BJ (cell line): Measurements from ENCODE around the gene ATP9A. TPM values are rescaled to one million over a fixed set of nuclear protein-coding genes. Genes with fewer than 3 reads are reported as not detected.
"Not testable (repeated sequence)": the region's sequence is repeated elsewhere in the genome, so short reads cannot be mapped to it uniquely, and the experiment has no call there.

Experiments
- CTCF ChIA-PET: fragments of 350-600 bp; formaldehyde crosslinking; extraction: SDS; loops from one replicate; lab custom pipeline; 2021; ENCODE audit warnings: antibody characterized with exemption, inconsistent platforms; lab: Yijun Ruan, JAX
- POLR2A ChIA-PET: fragments of 300-600 bp; sonication (Branson Sonifier 250); formaldehyde crosslinking; extraction: SDS; loops from one replicate; lab custom pipeline; 2021; ENCODE audit warnings: antibody characterized with exemption; lab: Charles Lee
- DNase-seq: peaks from one replicate; pipeline ENCODE4 v3.0.0-alpha.2; 2011; ENCODE audit warnings: low read depth
- H3K27me3 ChIP-seq: 2 replicates; pipeline ENCODE4 v1.6.0; 2011; ENCODE audit warnings: low read length; ENCODE audit not compliant: control insufficient read depth, insufficient read depth
- H3K36me3 ChIP-seq: 2 replicates; pipeline ENCODE4 v1.5.1; 2011; ENCODE audit warnings: low read length; ENCODE audit not compliant: control insufficient read depth, insufficient read depth
- H3K4me3 ChIP-seq: 2 replicates; pipeline ENCODE4 v1.5.1; 2011; ENCODE audit warnings: low read depth, mild to moderate bottlenecking, control low read depth, low read length
- polyA plus RNA-seq: library from polyadenylated mRNA; depleted of rRNA; stranded (reverse); fragments of >200 nt; gene quantifications from 2 replicates; pipeline ENCODE4 v1.2.3, GENCODE V29; 2011
- TF ChIP-seq, protein P1 (sequence below): IDR thresholded peaks from 2 replicates; pipeline ENCODE4 v1.5.1; 2011; ENCODE audit warnings: low read depth, mild to moderate bottlenecking, control low read depth, inconsistent platforms, low read length, moderate library complexity; ENCODE audit not compliant: insufficient read depth

The ATP9A gene
- polyA plus RNA-seq, 1 experiment, result 26.0 TPM

DNA sequence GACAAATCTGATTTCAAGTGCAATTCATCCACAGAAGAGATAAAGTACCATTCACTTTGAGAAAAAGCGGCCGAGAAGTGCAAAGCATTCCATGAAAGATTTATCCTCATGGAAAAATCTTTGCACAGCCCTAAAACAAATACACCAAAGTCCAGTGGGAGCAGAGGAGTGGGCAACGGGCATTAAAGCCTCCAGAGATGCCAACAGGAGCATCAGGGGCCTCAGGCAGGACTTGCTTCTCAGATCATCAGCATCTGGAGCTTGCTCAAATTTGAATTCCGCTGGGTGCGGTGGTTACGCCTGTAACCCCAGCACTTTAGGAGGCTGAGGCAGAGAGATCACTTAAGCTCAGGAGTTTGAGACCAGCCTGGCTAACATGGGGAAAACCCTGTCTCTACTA, 115.0 kb downstream of the ATP9A start:
- no peaks in the 10 kb centered on the region; the same call in 1 of the 2 replicates for H3K36me3 ChIP-seq
- no peaks in the 10 kb centered on the region for H3K27me3 ChIP-seq
- TF ChIP-seq, protein P1, sequence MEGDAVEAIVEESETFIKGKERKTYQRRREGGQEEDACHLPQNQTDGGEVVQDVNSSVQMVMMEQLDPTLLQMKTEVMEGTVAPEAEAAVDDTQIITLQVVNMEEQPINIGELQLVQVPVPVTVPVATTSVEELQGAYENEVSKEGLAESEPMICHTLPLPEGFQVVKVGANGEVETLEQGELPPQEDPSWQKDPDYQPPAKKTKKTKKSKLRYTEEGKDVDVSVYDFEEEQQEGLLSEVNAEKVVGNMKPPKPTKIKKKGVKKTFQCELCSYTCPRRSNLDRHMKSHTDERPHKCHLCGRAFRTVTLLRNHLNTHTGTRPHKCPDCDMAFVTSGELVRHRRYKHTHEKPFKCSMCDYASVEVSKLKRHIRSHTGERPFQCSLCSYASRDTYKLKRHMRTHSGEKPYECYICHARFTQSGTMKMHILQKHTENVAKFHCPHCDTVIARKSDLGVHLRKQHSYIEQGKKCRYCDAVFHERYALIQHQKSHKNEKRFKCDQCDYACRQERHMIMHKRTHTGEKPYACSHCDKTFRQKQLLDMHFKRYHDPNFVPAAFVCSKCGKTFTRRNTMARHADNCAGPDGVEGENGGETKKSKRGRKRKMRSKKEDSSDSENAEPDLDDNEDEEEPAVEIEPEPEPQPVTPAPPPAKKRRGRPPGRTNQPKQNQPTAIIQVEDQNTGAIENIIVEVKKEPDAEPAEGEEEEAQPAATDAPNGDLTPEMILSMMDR, result no peak
- no peak overlapping the region for H3K4me3 ChIP-seq
- DNase-seq, result no peak
- ChIA-PET CTCF (no interaction called here), POLR2A (no interaction called here)

- CTCF ChIA-PET, result no interaction called here
- DNase-seq, result no peak
- no peaks in the 10 kb centered on the region; the same call in 1 of the 2 replicates for H3K36me3 ChIP-seq
- no peak overlapping the region for H3K4me3 ChIP-seq
- H3K27me3 ChIP-seq, result no peaks in the 10 kb centered on the region
- TF ChIP-seq, protein P1, result no peak
- POLR2A ChIA-PET, result no interaction called here
These were observed 116.2 kb downstream of the ATP9A start for GRCh38 chr20:51651921-51652549.

GRCh38 chr20:51650685-51651134, 117.5 kb downstream of the ATP9A start:
- Histone ChIP-seq H3K36me3 (no peaks in the 10 kb centered on the region; the same call in 1 of the 2 replicates), H3K27me3 (no peaks in the 10 kb centered on the region), H3K4me3 (no peak overlapping the region)
- ChIA-PET POLR2A (no interaction called here), CTCF (no interaction called here)
- DNase-seq, result no peak
- TF ChIP-seq, protein P1, result no peak

DNA sequence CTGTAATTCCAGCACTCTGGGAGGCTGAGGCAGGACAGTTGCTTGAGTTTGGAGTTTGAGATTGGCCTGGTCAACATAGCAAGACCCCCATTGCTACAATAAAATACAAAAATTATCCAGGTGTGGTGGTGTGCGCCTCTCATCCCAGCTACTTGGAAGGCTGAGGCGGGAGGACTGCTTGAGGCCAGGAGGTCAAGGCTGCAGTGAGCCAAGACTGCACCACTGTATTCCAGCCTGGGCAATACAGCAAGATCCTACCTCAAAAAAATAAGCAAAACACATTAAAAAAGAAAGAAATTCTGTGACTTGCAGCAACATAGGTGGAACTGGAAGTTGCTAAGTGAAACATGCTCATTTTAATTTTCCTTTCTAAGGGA, 119.6 kb downstream of the ATP9A start:
- DNase-seq, result no peak
- TF ChIP-seq, protein P1, result no peak
- no peak overlapping the region for H3K4me3 ChIP-seq
- POLR2A ChIA-PET, result no interaction called here
- no peaks in the 10 kb centered on the region for H3K27me3 ChIP-seq
- CTCF ChIA-PET, result interaction anchor here (1.5 kb wide), 1 partner anchor 9 kb away, joined by 7 read pairs; no protein-coding TSS in a partner anchor
- H3K36me3 ChIP-seq, result no peaks in the 10 kb centered on the region; the same call in 1 of the 2 replicates

DNA sequence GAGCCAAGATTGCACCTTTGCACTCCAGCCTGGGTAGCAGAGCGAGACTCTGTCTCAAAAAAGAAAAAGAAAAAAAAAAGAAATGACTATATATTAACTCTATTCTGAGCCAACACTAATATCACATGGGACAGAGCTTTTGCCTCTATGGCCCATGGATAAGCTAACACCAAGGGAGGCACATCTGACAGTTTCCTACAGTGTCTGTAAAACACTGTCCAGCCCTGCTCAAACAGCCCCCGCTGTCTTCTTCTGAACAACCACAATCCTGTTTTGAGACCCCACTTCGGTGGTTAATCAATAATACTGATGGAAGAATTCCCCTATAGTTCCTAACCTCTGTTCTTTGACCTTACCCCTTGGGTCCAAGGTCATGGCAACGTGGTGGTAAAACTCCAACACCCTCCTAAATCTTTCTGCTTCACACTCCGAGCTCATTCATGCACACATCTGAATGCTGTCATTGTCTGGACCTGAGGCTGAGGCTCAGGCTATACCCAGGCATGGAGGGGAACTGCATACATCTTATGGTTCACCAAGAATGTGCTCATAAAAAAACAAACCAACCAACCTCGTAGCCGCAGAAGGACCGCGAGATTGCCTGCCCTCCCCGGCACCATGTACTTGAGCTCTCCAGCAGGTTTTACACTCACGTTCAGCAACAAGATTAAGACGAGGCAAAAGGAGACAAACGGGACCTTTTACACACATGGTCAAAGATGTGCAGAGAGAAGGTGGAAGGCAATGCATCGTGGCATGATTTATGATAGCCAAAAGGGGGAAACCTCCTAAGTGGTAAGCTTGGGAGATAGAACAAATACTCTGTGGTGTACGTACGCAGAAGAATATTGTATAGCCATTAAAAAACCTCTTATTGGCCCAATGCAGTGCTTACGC, 120.3 kb downstream of the ATP9A start:
- ChIA-PET CTCF (interaction anchor here (0.6 to 1.5 kb wide), 4 partner anchors 8 to 154 kb away, joined by 3 to 7 read pairs (median 3); no protein-coding TSS in a partner anchor), POLR2A (no interaction called here)
- TF ChIP-seq, protein P1, result no peak
- H3K27me3 ChIP-seq, result no peaks in the 10 kb centered on the region
- no peak overlapping the region for H3K4me3 ChIP-seq
- H3K36me3 ChIP-seq, result no peaks in the 10 kb centered on the region; the same call in 1 of the 2 replicates
- DNase-seq, result no peak

DNA sequence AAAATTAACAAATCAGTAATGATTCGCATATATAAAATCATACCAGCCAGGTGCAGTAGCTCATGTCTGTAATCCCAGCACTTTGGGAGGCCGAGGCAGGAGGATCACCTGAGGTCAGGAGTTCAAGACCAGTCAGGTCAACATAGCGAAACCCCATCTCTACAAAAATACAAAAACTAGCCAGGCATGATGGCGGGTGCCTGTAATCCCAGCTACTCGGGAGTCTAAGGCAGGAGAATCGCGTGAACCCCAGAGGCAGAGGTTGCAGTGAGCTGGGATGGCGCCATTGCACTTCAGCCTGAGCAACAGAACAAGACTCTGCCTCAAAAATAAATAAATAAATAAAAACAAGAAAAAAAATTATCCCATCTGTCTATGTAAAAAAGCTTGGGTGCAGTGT, 124.4 kb downstream of the ATP9A start:
- DNase-seq, H3K27me3 ChIP-seq, H3K4me3 ChIP-seq, H3K36me3 ChIP-seq, POLR2A ChIA-PET: not testable (repeated sequence)
- CTCF ChIA-PET, result interaction anchor here (0.7 to 3.9 kb wide), 2 partner anchors 11 to 439 kb away, joined by 3 to 18 read pairs; no protein-coding TSS in a partner anchor
